ENCODE data around the gene NTN3.
A peak's percentile ranks its signal among the peaks of the same experiment; 100 is the strongest.
"Not testable (repeated sequence)": the region's sequence is repeated elsewhere in the genome, so short reads cannot be mapped to it uniquely, and the experiment has no call there.

Gene NTN3

DNA sequence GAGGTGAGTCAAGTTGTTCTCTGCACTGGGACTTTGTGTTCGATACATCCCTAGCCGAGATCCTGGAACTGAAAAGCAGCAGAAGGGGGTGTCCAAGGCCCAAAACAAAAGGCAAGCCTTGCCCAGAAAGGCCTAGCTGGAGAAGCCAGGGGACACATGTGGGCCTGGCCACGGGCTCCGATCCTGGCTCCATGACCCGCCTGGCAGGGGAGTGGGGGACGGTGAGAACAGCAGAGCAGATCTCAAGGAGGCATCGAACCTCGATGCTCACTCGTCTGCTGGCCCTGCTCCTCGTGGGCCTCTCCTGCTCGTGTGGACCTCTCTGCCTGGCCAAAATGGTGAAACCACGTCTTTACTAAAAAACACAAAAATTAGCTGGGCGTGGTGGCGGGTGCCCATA is 33.0 kb upstream of the NTN3 start:
- Histone ChIP-seq H3K9me3 (ENCODE audit: insufficient read depth, low read length, severe bottlenecking) (no peaks in the 10 kb centered on the region), H3K4me1 (ENCODE audit: insufficient read depth, low read length) (peaks cover 1% of the 10 kb centered on the region; the same call in 1 of the 2 replicates), H3K4me3 (ENCODE audit: low read depth in 1 of 2, low read length in 2 of 2) (no peak overlapping the region), H3K27ac (ENCODE audit: low read length) (no peak overlapping the region), H2AFZ (ENCODE audit: low read depth, low read length) (no peak overlapping the region), H3K4me2 (ENCODE audit: insufficient read depth, low read length) (no peak overlapping the region), H3K36me3 (ENCODE audit: insufficient read depth, low read length) (peaks cover 79% of the 10 kb centered on the region), H3K9ac (ENCODE audit: low read depth, low read length) (no peak overlapping the region), H3K27me3 (ENCODE audit: insufficient read depth, low read length, poor library complexity) (no peaks in the 10 kb centered on the region), H3K79me2 (ENCODE audit: insufficient read depth, low read length) (peaks cover 30% of the 10 kb centered on the region), H4K20me1 (ENCODE audit: insufficient read depth, low read length) (peaks cover 37% of the 10 kb centered on the region)
- DNase-seq = no peak
- no peak for ATAC-seq (ENCODE audit: insufficient read depth, low read depth)
- no peak for TF ChIP-seq EZH2 (IDR thresholded peaks at IDR 0.05; ENCODE audit: borderline replicate concordance, low read depth, low read length, severe bottlenecking)
- no peak for TF ChIP-seq CTCF (IDR thresholded peaks at IDR 0.05; ENCODE audit: borderline replicate concordance, extremely low read depth, low read length, poor library complexity, severe bottlenecking)

- Histone ChIP-seq H3K9ac (ENCODE audit: low read depth, low read length) (no peak overlapping the region), H3K4me2 (ENCODE audit: insufficient read depth, low read length) (no peak overlapping the region), H3K27me3 (ENCODE audit: insufficient read depth, low read length, poor library complexity) (no peaks in the 10 kb centered on the region), H3K27ac (ENCODE audit: low read length) (no peak overlapping the region), H3K79me2 (ENCODE audit: insufficient read depth, low read length) (peaks cover 25% of the 10 kb centered on the region), H3K4me3 (ENCODE audit: low read depth in 1 of 2, low read length in 2 of 2) (no peak overlapping the region), H3K4me1 (ENCODE audit: insufficient read depth, low read length) (no peaks in the 10 kb centered on the region; the same call in 1 of the 2 replicates), H3K9me3 (ENCODE audit: insufficient read depth, low read length, severe bottlenecking) (no peaks in the 10 kb centered on the region), H2AFZ (ENCODE audit: low read depth, low read length) (no peak overlapping the region), H3K36me3 (ENCODE audit: insufficient read depth, low read length) (peaks cover 80% of the 10 kb centered on the region), H4K20me1 (ENCODE audit: insufficient read depth, low read length) (peaks cover 38% of the 10 kb centered on the region)
- ATAC-seq (ENCODE audit: insufficient read depth, low read depth) (no peak), DNase-seq (no peak)
- TF ChIP-seq CTCF (IDR thresholded peaks at IDR 0.05; ENCODE audit: borderline replicate concordance, extremely low read depth, low read length, poor library complexity, severe bottlenecking) = no peak
- no peak for TF ChIP-seq EZH2 (IDR thresholded peaks at IDR 0.05; ENCODE audit: borderline replicate concordance, low read depth, low read length, severe bottlenecking)
Observed at GRCh38 chr16:2439598-2439997, 31.5 kb upstream of the NTN3 start.

- H3K4me1 ChIP-seq (ENCODE audit: insufficient read depth, low read length); H2AFZ ChIP-seq (ENCODE audit: low read depth, low read length); H3K27ac ChIP-seq (ENCODE audit: low read length); H3K4me2 ChIP-seq (ENCODE audit: insufficient read depth, low read length); H3K9ac ChIP-seq (ENCODE audit: low read depth, low read length); H3K27me3 ChIP-seq (ENCODE audit: insufficient read depth, low read length, poor library complexity); H3K9me3 ChIP-seq (ENCODE audit: insufficient read depth, low read length, severe bottlenecking); DNase-seq; H3K4me3 ChIP-seq (ENCODE audit: low read depth in 1 of 2, low read length in 2 of 2): not testable (repeated sequence)
- peaks cover 29% of the 10 kb centered on the region for H3K79me2 ChIP-seq (ENCODE audit: insufficient read depth, low read length)
- peaks cover 38% of the 10 kb centered on the region for H4K20me1 ChIP-seq (ENCODE audit: insufficient read depth, low read length)
- peaks cover 83% of the 10 kb centered on the region for H3K36me3 ChIP-seq (ENCODE audit: insufficient read depth, low read length)
- peak; percentile 15; the same call in 1 of the 3 replicates for ATAC-seq (ENCODE audit: insufficient read depth, low read depth)
Observed at GRCh38 chr16:2441143-2441804, 29.8 kb upstream of the NTN3 start.

- H3K36me3 ChIP-seq (ENCODE audit: insufficient read depth, low read length) = peaks cover 83% of the 10 kb centered on the region
- H2AFZ ChIP-seq (ENCODE audit: low read depth, low read length) = no peak overlapping the region
- H3K4me3 ChIP-seq (ENCODE audit: low read depth in 1 of 2, low read length in 2 of 2) = no peak overlapping the region
- no peaks in the 10 kb centered on the region for H3K27me3 ChIP-seq (ENCODE audit: insufficient read depth, low read length, poor library complexity)
- no peaks in the 10 kb centered on the region for H3K9me3 ChIP-seq (ENCODE audit: insufficient read depth, low read length, severe bottlenecking)
- ATAC-seq (ENCODE audit: insufficient read depth, low read depth) (no peak), DNase-seq (no peak)
- no peak overlapping the region for H3K9ac ChIP-seq (ENCODE audit: low read depth, low read length)
- TF ChIP-seq CTCF (IDR thresholded peaks at IDR 0.05; ENCODE audit: borderline replicate concordance, extremely low read depth, low read length, poor library complexity, severe bottlenecking) (no peak), EZH2 (IDR thresholded peaks at IDR 0.05; ENCODE audit: borderline replicate concordance, low read depth, low read length, severe bottlenecking) (no peak)
- H3K4me1 ChIP-seq (ENCODE audit: insufficient read depth, low read length) = no peaks in the 10 kb centered on the region
- no peak overlapping the region for H3K27ac ChIP-seq (ENCODE audit: low read length)
- H4K20me1 ChIP-seq (ENCODE audit: insufficient read depth, low read length) = peaks cover 39% of the 10 kb centered on the region
- H3K79me2 ChIP-seq (ENCODE audit: insufficient read depth, low read length) = peaks cover 30% of the 10 kb centered on the region
- no peak overlapping the region for H3K4me2 ChIP-seq (ENCODE audit: insufficient read depth, low read length)
Observed at GRCh38 chr16:2443555-2443954, 27.5 kb upstream of the NTN3 start.
